DOHH2 (cell line): Measurements from ENCODE around the gene C12orf76.

Experiments
- H3F3A ChIP-seq: fragments of 200-600 bp; sonication (generic), shearing (Covaris generic); 2 replicates; pipeline ENCODE4 v1.6.0; 2016; ENCODE audit warnings: antibody characterized with exemption, mild to moderate bottlenecking; ENCODE audit not compliant: control insufficient read depth, insufficient read depth
- H3K27ac ChIP-seq: fragments of 200-600 bp; sonication (generic); 2 replicates; pipeline ENCODE4 v1.5.1; 2014; ENCODE audit warnings: low read depth, mild to moderate bottlenecking, low read length, moderate library complexity
- H3K27me3 ChIP-seq: fragments of 200-600 bp; sonication (generic); 2 replicates; pipeline ENCODE4 v1.6.1; 2014; ENCODE audit warnings: mild to moderate bottlenecking, low read length, mixed read lengths; ENCODE audit not compliant: control insufficient read depth
- H3K36me3 ChIP-seq: fragments of 200-600 bp; sonication (generic); 2 replicates; pipeline ENCODE4 v1.6.1; 2014; ENCODE audit warnings: mild to moderate bottlenecking, low read length, moderate library complexity, mixed read lengths; ENCODE audit not compliant: control insufficient read depth
- H3K4me1 ChIP-seq: fragments of 200-600 bp; sonication (generic); 2 replicates; pipeline ENCODE4 v1.6.1; 2014; ENCODE audit warnings: mild to moderate bottlenecking, low read length, mixed read lengths; ENCODE audit not compliant: control insufficient read depth
- H3K4me2 ChIP-seq: fragments of 200-600 bp; sonication (generic); 2 replicates; pipeline ENCODE4 v1.6.0; 2014; ENCODE audit warnings: mild to moderate bottlenecking, low read length, moderate library complexity
- H3K4me3 ChIP-seq: fragments of 200-600 bp; sonication (generic); 2 replicates; pipeline ENCODE4 v1.5.1; 2014; ENCODE audit warnings: mild to moderate bottlenecking, low read length, mixed read lengths
- H3K79me2 ChIP-seq: fragments of 200-600 bp; sonication (generic); 2 replicates; pipeline ENCODE4 v1.6.1; 2014; ENCODE audit warnings: mild to moderate bottlenecking, low read length, mixed read lengths; ENCODE audit not compliant: control insufficient read depth
- H3K9me2 ChIP-seq: fragments of 200-600 bp; sonication (generic); replicated peaks from 2 replicates; pipeline ENCODE4 v1.6.1; 2014; ENCODE audit warnings: mild to moderate bottlenecking, low read length, mixed read lengths; ENCODE audit not compliant: control insufficient read depth
- H3K9me3 ChIP-seq: fragments of 200-600 bp; sonication (generic); 2 replicates; pipeline ENCODE4 v1.6.1; 2014; ENCODE audit warnings: antibody characterized with exemption, low read length, mixed read lengths; ENCODE audit not compliant: control insufficient read depth, insufficient read depth
- H4K20me1 ChIP-seq: fragments of 200-600 bp; sonication (generic); 2 replicates; pipeline ENCODE4 v1.6.0; 2014; ENCODE audit warnings: low read depth, mild to moderate bottlenecking, antibody characterized with exemption, low read length, moderate library complexity; ENCODE audit not compliant: control insufficient read depth, insufficient read depth
- EZH2phosphoT487 ChIP-seq: fragments of 200-600 bp; sonication (generic); IDR thresholded peaks from 2 replicates; pipeline ENCODE4 v1.6.1; 2017; ENCODE audit warnings: borderline replicate concordance, mild to moderate bottlenecking, antibody characterized with exemption, low read length, moderate library complexity, mixed read lengths
- TF ChIP-seq, protein P1 (sequence below): fragments of 200-600 bp; sonication (generic); IDR thresholded peaks from one replicate; pipeline ENCODE4 v1.5.1; 2014; ENCODE audit warnings: antibody characterized with exemption, mild to moderate bottlenecking, low read depth, low read length; ENCODE audit not compliant: poor library complexity, severe bottlenecking

Gene C12orf76

GRCh38 chr12:110067531-110067930 is 19.2 kb upstream of the C12orf76 start:
- no peak overlapping the region for H3K4me3 ChIP-seq
- no peak overlapping the region for H3K4me2 ChIP-seq
- H3K27ac ChIP-seq = no peak overlapping the region
- H3K9me2 ChIP-seq = no peaks in the 10 kb centered on the region
- H3K27me3 ChIP-seq = peaks cover 10% of the 10 kb centered on the region
- H3K79me2 ChIP-seq = no peaks in the 10 kb centered on the region
- no peaks in the 10 kb centered on the region for H4K20me1 ChIP-seq
- no peaks in the 10 kb centered on the region for H3K36me3 ChIP-seq
- no peaks in the 10 kb centered on the region for H3F3A ChIP-seq
- no peak for TF ChIP-seq EZH2phosphoT487
- TF ChIP-seq, protein P1, sequence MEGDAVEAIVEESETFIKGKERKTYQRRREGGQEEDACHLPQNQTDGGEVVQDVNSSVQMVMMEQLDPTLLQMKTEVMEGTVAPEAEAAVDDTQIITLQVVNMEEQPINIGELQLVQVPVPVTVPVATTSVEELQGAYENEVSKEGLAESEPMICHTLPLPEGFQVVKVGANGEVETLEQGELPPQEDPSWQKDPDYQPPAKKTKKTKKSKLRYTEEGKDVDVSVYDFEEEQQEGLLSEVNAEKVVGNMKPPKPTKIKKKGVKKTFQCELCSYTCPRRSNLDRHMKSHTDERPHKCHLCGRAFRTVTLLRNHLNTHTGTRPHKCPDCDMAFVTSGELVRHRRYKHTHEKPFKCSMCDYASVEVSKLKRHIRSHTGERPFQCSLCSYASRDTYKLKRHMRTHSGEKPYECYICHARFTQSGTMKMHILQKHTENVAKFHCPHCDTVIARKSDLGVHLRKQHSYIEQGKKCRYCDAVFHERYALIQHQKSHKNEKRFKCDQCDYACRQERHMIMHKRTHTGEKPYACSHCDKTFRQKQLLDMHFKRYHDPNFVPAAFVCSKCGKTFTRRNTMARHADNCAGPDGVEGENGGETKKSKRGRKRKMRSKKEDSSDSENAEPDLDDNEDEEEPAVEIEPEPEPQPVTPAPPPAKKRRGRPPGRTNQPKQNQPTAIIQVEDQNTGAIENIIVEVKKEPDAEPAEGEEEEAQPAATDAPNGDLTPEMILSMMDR = no peak
- H3K4me1 ChIP-seq = no peaks in the 10 kb centered on the region
- H3K9me3 ChIP-seq = no peaks in the 10 kb centered on the region

- H3K79me2 ChIP-seq = no peaks in the 10 kb centered on the region
- TF ChIP-seq, protein P1 = no peak
- no peak for TF ChIP-seq EZH2phosphoT487
- no peak overlapping the region for H3K4me2 ChIP-seq
Observed at GRCh38 chr12:110065540-110065939, 17.2 kb upstream of the C12orf76 start.

GRCh38 chr12:110062241-110062640 is 13.9 kb upstream of the C12orf76 start:
- no peaks in the 10 kb centered on the region for H3F3A ChIP-seq
- H3K9me3 ChIP-seq = no peaks in the 10 kb centered on the region
- no peak for TF ChIP-seq EZH2phosphoT487
- TF ChIP-seq, protein P1 = no peak
- no peaks in the 10 kb centered on the region for H3K9me2 ChIP-seq
- no peaks in the 10 kb centered on the region for H3K36me3 ChIP-seq
- no peak overlapping the region for H3K4me2 ChIP-seq
- peaks cover 10% of the 10 kb centered on the region for H3K27me3 ChIP-seq
- H3K79me2 ChIP-seq = no peaks in the 10 kb centered on the region
- H3K4me1 ChIP-seq = no peaks in the 10 kb centered on the region
- no peak overlapping the region for H3K4me3 ChIP-seq
- no peaks in the 10 kb centered on the region for H4K20me1 ChIP-seq
- no peak overlapping the region for H3K27ac ChIP-seq

More at GRCh38 chr12:110065540-110065939, 17.2 kb upstream of the C12orf76 start:
- no peaks in the 10 kb centered on the region for H3K9me3 ChIP-seq
- H3K4me3 ChIP-seq = no peak overlapping the region
- H3K4me1 ChIP-seq = no peaks in the 10 kb centered on the region
- no peaks in the 10 kb centered on the region for H3K9me2 ChIP-seq
- H3K27ac ChIP-seq = no peak overlapping the region
- H3K36me3 ChIP-seq = no peaks in the 10 kb centered on the region
- H3F3A ChIP-seq = no peaks in the 10 kb centered on the region
- H4K20me1 ChIP-seq = no peaks in the 10 kb centered on the region
- peaks cover 3% of the 10 kb centered on the region; the same call in 1 of the 2 replicates for H3K27me3 ChIP-seq

DNA sequence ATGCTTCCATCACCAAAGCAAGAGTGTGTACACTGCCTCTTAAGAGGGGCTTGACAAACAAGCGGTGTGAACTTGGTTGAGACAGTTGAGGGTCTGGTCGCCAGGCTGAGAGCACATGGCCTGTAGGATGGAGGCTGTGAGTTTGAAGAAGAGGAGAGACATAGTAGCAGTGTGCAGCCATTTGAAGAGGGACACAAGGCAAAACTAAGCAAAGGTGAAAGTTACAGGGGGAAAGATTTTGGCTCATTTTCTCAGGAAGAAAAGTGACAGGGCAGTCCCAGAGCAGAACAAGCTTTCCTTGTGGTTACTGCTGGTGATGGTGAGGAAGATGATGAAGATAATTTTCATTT is 11.3 kb upstream of the C12orf76 start:
- Histone ChIP-seq H3K9me2 (no peaks in the 10 kb centered on the region), H3F3A (no peaks in the 10 kb centered on the region), H3K79me2 (no peaks in the 10 kb centered on the region), H4K20me1 (no peaks in the 10 kb centered on the region), H3K4me1 (no peaks in the 10 kb centered on the region), H3K9me3 (no peaks in the 10 kb centered on the region), H3K27me3 (peaks cover 10% of the 10 kb centered on the region), H3K36me3 (no peaks in the 10 kb centered on the region), H3K4me3 (no peak overlapping the region), H3K27ac (no peak overlapping the region), H3K4me2 (no peak overlapping the region)
- TF ChIP-seq, protein P1 = no peak
- no peak for TF ChIP-seq EZH2phosphoT487
